ENCODE data around the gene SLC6A4.

Gene SLC6A4

GRCh38 chr17:30212750-30213149 lies 22.7 kb downstream of the SLC6A4 start:
- ChIA-PET CTCF (interaction anchor here (0.6 kb wide), 2 partner anchors 138 to 343 kb away, joined by 3 to 4 read pairs; no protein-coding TSS in a partner anchor), POLR2A (ENCODE audit: low non-redundant PET) (no interaction called here)
- no peak overlapping the region for H3K27ac ChIP-seq
- no peak for TF ChIP-seq CTCF (conservative IDR thresholded peaks at IDR 0.05; ENCODE audit: low read depth)
- DNase-seq (ENCODE audit: low spot score): no peak

- H3K27ac ChIP-seq: no peak overlapping the region
- no peak for DNase-seq (ENCODE audit: low spot score)
- TF ChIP-seq CTCF (conservative IDR thresholded peaks at IDR 0.05; ENCODE audit: low read depth): no peak
- CTCF ChIA-PET: no interaction called here
- POLR2A ChIA-PET (ENCODE audit: low non-redundant PET): no interaction called here
These were observed 24.1 kb downstream of the SLC6A4 start for GRCh38 chr17:30211371-30211770.

GRCh38 chr17:30210901-30211300 lies 24.6 kb downstream of the SLC6A4 start:
- ChIA-PET POLR2A (ENCODE audit: low non-redundant PET) (no interaction called here), CTCF (no interaction called here)
- no peak for TF ChIP-seq CTCF (conservative IDR thresholded peaks at IDR 0.05; ENCODE audit: low read depth)
- no peak overlapping the region for H3K27ac ChIP-seq
- DNase-seq (ENCODE audit: low spot score): no peak

- H3K27ac ChIP-seq: no peak overlapping the region
- TF ChIP-seq CTCF (conservative IDR thresholded peaks at IDR 0.05; ENCODE audit: low read depth): no peak
- no peak for DNase-seq (ENCODE audit: low spot score)
- CTCF ChIA-PET: no interaction called here
- POLR2A ChIA-PET (ENCODE audit: low non-redundant PET): no interaction called here
These were observed 25.1 kb downstream of the SLC6A4 start for GRCh38 chr17:30210366-30210765.

- ChIA-PET CTCF (no interaction called here), POLR2A (ENCODE audit: low non-redundant PET) (interaction anchor here (0.5 kb wide), 1 partner anchor 273 kb away, joined by 3 read pairs; no protein-coding TSS in a partner anchor)
- no peak for TF ChIP-seq CTCF (conservative IDR thresholded peaks at IDR 0.05; ENCODE audit: low read depth)
- no peak for DNase-seq (ENCODE audit: low spot score)
- H3K27ac ChIP-seq: no peak overlapping the region
These were observed 25.6 kb downstream of the SLC6A4 start for GRCh38 chr17:30209930-30210329.

GRCh38 chr17:30208214-30208613 lies 27.3 kb downstream of the SLC6A4 start:
- no peak for DNase-seq (ENCODE audit: low spot score)
- CTCF ChIA-PET: interaction anchor here (0.6 kb wide), 1 partner anchor 124 kb away, joined by 3 read pairs; no protein-coding TSS in a partner anchor
- POLR2A ChIA-PET (ENCODE audit: low non-redundant PET): no interaction called here
- H3K27ac ChIP-seq: no peak overlapping the region
- no peak for TF ChIP-seq CTCF (conservative IDR thresholded peaks at IDR 0.05; ENCODE audit: low read depth)

- CTCF ChIA-PET: no interaction called here
- POLR2A ChIA-PET (ENCODE audit: low non-redundant PET): no interaction called here
- no peak for TF ChIP-seq CTCF (conservative IDR thresholded peaks at IDR 0.05; ENCODE audit: low read depth)
- H3K27ac ChIP-seq: no peak overlapping the region
- DNase-seq (ENCODE audit: low spot score): no peak
These were observed 27.8 kb downstream of the SLC6A4 start for GRCh38 chr17:30207655-30208054.
